Natural killer cell (primary cell): ENCODE results near the gene SHC2. TPM values are rescaled to one million over a fixed set of nuclear protein-coding genes. Genes with fewer than 3 reads are reported as not detected.

Experiments used
- ATAC-seq, 3 donors: fragments of 150-1000 bp in 2 of 3; fragments of 200-7000 bp in 1 of 3; cut with Tn5 transposase; 1 replicate in 1 of 3; 2 replicates in 2 of 3; pipeline ENCODE4 v1.10.0; 2021; ENCODE audit warnings: mild to moderate bottlenecking in 2 of 3, moderate library complexity in 2 of 3
- DNase-seq, 2 donors: peaks; one replicate each; pipeline versions ENCODE4 v3.0.0 to v3.0.0-alpha.2; 2013 to 2021; ENCODE audit warnings: mixed read lengths in 1 of 2
- H3K27ac ChIP-seq: one replicate; pipeline ENCODE4 v1.5.1; 2013; ENCODE audit warnings: mild to moderate bottlenecking, low read length
- H3K27me3 ChIP-seq: one replicate; pipeline ENCODE4 v1.6.1; 2013; ENCODE audit warnings: low read length; ENCODE audit not compliant: control insufficient read depth, insufficient read depth
- H3K36me3 ChIP-seq: one replicate; pipeline ENCODE4 v1.6.1; 2013; ENCODE audit warnings: low read length; ENCODE audit not compliant: control insufficient read depth, insufficient read depth
- H3K4me1 ChIP-seq: one replicate; pipeline ENCODE4 v1.6.1; 2013; ENCODE audit warnings: low read length; ENCODE audit not compliant: control insufficient read depth, insufficient read depth
- H3K4me3 ChIP-seq: one replicate; pipeline ENCODE4 v1.5.1; 2013; ENCODE audit warnings: low read length
- H3K9me3 ChIP-seq: one replicate; pipeline ENCODE4 v1.6.1; 2013; ENCODE audit warnings: low read length; ENCODE audit not compliant: control insufficient read depth, insufficient read depth
- H3K27ac Mint-ChIP-seq, 2 donors: one replicate each; pipeline ENCODE4 v1.8.0; 2022; ENCODE audit warnings: mild to moderate bottlenecking in 2 of 2, mixed read lengths in 2 of 2, moderate library complexity in 1 of 2
- H3K27me3 Mint-ChIP-seq, 2 donors: one replicate each; pipeline ENCODE4 v1.8.0; 2022; ENCODE audit warnings: low read depth in 2 of 2, mixed read lengths in 2 of 2
- H3K36me3 Mint-ChIP-seq: one replicate; pipeline ENCODE4 v1.8.0; 2022; ENCODE audit warnings: mixed read lengths
- H3K4me1 Mint-ChIP-seq, 2 donors: one replicate each; pipeline ENCODE4 v1.8.0; 2022; ENCODE audit warnings: mixed read lengths in 2 of 2
- H3K4me3 Mint-ChIP-seq: one replicate; pipeline ENCODE4 v1.8.0; 2022; ENCODE audit warnings: mild to moderate bottlenecking, moderate library complexity, mixed read lengths
- H3K9me3 Mint-ChIP-seq, 2 donors: one replicate each; pipeline ENCODE4 v1.8.0; 2022; ENCODE audit warnings: mixed read lengths in 2 of 2
- CTCF ChIP-seq: fragments of 200-600 bp; IDR thresholded peaks from one replicate; pipeline ENCODE4 v1.8.0; 2022; ENCODE audit warnings: antibody characterized with exemption
- WGBS: methylation state at CpG from one replicate; pipeline ENCODE4 v1.1.7; 2013; ENCODE audit warnings: missing lambda C conversion rate; ENCODE audit not compliant: insufficient coverage; 5-methylcytosine and 5-hydroxymethylcytosine counted together
- intact Hi-C: fragments of 100-400 bp; cut with micrococcal nuclease; formaldehyde crosslinking; loops from one replicate; pipeline ENCODE4 v1.14.2; 2022
- total RNA-seq, 4 donors: library from RNA; stranded (reverse); fragments of 120-200 nt in 1 of 4; gene quantifications; one replicate each; pipeline versions ENCODE4 v1.2.3 to v1.2.4, GENCODE V29; 2013 to 2022

Gene SHC2
- total RNA-seq, 3 donors from 2014 or later (not counting 1 experiment from before 2014, with no cell fraction given), result 0.75 TPM; not detected in 2

DNA sequence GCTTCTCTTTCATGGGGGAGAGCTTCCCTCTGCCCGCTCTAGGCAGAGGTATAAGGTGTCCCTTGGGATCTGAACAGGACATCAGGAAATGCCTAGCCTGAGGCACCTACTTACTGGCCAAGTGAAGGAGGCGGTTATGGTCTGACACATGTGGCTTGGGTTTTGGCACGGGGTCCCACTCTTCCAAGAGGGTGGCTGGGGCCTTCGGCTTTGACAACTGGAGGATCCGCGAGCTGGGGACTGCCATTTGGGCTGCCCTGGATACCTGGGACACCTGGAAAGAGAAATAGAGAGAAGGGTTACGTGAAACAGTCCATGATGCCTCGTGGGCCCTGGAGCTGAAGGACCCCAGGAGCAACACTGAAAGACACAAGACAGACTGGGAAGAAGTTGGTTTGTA is 93.9 kb downstream of the SHC2 start:
- no peak for ATAC-seq
- H3K4me1 ChIP-seq, result no peaks in the 10 kb centered on the region
- no peaks in the 10 kb centered on the region for H3K36me3 ChIP-seq
- no peak overlapping the region for H3K27ac Mint-ChIP-seq
- peaks cover 13 to 18% of the 10 kb centered on the region in 2 donors for H3K27me3 Mint-ChIP-seq
- no peak for TF ChIP-seq CTCF
- no peak overlapping the region for H3K4me3 Mint-ChIP-seq
- no peak overlapping the region for H3K4me3 ChIP-seq
- no peaks in the 10 kb centered on the region for H3K4me1 Mint-ChIP-seq
- intact Hi-C loops, result no loop called here
- H3K9me3 ChIP-seq, result no peaks in the 10 kb centered on the region
- H3K9me3 Mint-ChIP-seq, result no peaks in the 10 kb centered on the region
- H3K27me3 ChIP-seq, result no peaks in the 10 kb centered on the region
- DNase-seq, result peak in 1 of 2 donors; percentile 4
- no peaks in the 10 kb centered on the region for H3K36me3 Mint-ChIP-seq
- 91% methylated on average over 8 of the region's 8 CpGs for WGBS
- H3K27ac ChIP-seq, result no peak overlapping the region

Other genes with a start within 250 kb of the SHC2 start
- gene PLPP2, start 169.6 kb downstream of the SHC2 start, total RNA-seq, result 1 to 10 TPM in 2 of 3 donors, under 1 TPM in 1; 0.85 to 6.2 (median 1.0) TPM
- gene MIER2, start 116.2 kb downstream of the SHC2 start, total RNA-seq, result 10 to 100 TPM; 14.8 to 17.7 (median 15.4) TPM
- gene C2CD4C, start 51.9 kb downstream of the SHC2 start, total RNA-seq, result not detected
- gene MADCAM1, start 35.5 kb upstream of the SHC2 start, total RNA-seq, result under 1 TPM in 2 of 3 donors, not detected in 1; 0.43 to 0.54 TPM
- gene TPGS1, start 46.5 kb upstream of the SHC2 start, total RNA-seq, result 10 to 100 TPM; 18.7 to 20.6 (median 18.9) TPM
- 100 to 1,000 TPM in 2 of 3 donors, 10 to 100 TPM in 1; 68.5 to 114 (median 101) TPM for gene CDC34, start 70.7 kb upstream of the SHC2 start, total RNA-seq
- 100 to 1,000 TPM; 186 to 286 (median 253) TPM for gene GZMM, start 83.0 kb upstream of the SHC2 start, total RNA-seq
- 100 to 1,000 TPM; 229 to 248 (median 236) TPM for gene BSG, start 111.6 kb upstream of the SHC2 start, total RNA-seq
- 1 to 10 TPM in 2 of 3 donors, under 1 TPM in 1; 0.96 to 1.6 (median 1.1) TPM for gene HCN2, start 128.8 kb upstream of the SHC2 start, total RNA-seq
- gene POLRMT, start 172.5 kb upstream of the SHC2 start, total RNA-seq, result 10 to 100 TPM; 57.2 to 58.5 (median 57.6) TPM
- under 1 TPM; 0.31 to 0.58 (median 0.41) TPM for gene FGF22, start 178.8 kb upstream of the SHC2 start, total RNA-seq
- 100 to 1,000 TPM; 119 to 149 (median 146) TPM for gene RNF126, start 202.2 kb upstream of the SHC2 start, total RNA-seq
- 1 to 10 TPM; 1.5 to 1.9 (median 1.5) TPM for gene FSTL3, start 215.4 kb upstream of the SHC2 start, total RNA-seq
- gene PRSS57, start 234.4 kb upstream of the SHC2 start, total RNA-seq, result 10 to 100 TPM in 1 of 3 donors, 1 to 10 TPM in 2; 1.5 to 11.7 (median 4.5) TPM
- gene PALM, start 247.9 kb upstream of the SHC2 start, total RNA-seq, result 1 to 10 TPM in 1 of 3 donors, under 1 TPM in 1, not detected in 1; 0.59 to 1.0 TPM